NCI-H69 (cell line): ENCODE measurements around the gene TNFRSF19.

ENCODE experiments used
- DNase-seq: peaks from one replicate; lab custom pipeline; 2025; lab: John Stamatoyannopoulos, UW

Gene TNFRSF19

DNA sequence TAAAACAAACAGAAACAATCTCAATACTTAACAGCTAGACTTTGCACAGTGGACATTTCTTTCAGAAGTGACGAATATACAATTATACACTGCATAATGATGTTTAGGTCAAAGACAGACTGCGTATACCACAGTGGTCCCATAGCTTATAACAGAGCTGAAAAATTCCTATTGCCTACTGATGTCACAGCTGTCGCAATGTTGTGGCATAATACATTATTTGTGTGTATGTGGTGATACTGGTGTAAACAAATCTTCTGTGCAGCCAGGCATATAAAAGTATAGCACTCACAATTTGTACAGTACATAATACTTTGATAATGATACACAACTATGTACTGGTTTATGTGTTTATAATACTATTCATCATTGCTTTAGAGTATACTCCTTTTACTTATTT lies 116.7 kb downstream of the TNFRSF19 start:
- no peak for DNase-seq

DNA sequence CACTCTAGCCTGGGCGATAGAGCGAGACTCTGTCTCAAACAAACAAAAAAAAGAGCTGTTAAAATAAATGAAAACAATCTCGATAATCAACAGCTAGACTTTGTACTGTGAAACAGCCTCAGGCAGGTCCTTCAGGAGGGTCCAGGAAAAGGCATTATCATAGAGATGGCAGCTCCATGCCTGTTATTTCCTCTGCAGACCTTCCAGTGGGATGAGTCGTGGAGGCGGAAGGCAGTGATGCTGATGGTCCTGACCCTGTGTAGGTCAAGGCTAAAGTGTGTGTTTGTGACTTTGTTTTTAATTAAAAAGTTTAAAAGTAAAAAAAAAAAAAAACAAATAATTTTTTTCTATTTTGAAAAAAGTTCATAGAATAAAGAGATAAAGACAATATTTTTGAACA lies 117.4 kb downstream of the TNFRSF19 start:
- DNase-seq, result no peak

DNA sequence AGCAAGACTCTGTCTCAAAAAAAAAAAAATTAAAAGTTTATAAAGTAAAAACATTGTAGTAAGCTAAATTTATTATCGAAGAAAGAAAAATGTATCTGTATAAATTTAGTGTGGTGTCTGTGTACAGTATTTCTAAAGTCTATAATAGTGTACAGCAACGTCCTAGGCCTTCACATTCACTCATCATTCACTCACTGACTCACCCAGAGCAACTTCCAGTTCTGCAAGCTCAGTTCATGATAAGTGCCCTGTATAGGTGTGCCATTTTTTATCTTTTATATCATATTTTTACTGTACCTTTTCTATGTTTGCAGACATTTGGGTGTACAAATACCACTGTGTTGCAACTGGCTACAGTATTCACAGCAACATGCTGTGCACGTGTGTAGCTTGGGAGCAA lies 118.1 kb downstream of the TNFRSF19 start:
- DNase-seq, result no peak

DNA sequence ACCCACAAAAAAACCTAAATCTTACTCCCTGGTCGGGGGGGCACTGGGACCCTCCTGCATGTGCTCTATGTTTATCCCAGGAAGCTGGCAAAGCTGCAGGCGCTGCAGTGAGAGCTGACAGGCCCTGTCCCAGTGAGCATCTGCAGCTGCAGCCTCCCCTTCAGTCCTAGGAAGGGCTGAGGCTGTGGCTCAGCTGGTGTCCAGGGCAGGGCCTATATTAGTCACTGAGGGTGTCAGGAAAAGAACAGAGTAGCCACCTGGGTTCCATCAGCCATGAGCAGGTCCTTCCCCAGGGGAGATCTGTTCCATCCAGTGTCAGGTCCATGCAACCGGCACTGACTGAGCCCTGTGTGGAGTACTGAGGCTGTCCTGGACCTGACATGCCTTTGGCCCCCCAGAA lies 120.5 kb downstream of the TNFRSF19 start:
- DNase-seq, result peak; percentile 5

DNA sequence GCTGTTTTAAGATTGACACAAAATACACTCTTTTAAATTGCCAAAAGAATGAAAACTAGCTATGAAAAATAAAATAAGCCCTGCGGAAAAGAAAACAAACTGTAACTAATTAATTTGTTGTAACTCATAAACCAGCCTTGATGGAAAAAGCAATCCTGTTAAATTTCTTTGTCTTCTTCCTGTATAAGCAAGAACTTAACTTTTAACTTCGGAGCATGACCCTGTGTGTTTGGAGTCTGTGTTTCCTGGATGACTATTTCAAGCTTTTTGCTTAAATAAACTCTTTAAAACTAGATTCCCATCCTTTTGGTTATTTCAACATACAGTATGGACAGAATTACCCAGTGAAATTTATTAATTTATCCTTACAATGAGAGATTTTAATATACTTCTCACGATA lies 122.6 kb downstream of the TNFRSF19 start:
- no peak for DNase-seq

DNA sequence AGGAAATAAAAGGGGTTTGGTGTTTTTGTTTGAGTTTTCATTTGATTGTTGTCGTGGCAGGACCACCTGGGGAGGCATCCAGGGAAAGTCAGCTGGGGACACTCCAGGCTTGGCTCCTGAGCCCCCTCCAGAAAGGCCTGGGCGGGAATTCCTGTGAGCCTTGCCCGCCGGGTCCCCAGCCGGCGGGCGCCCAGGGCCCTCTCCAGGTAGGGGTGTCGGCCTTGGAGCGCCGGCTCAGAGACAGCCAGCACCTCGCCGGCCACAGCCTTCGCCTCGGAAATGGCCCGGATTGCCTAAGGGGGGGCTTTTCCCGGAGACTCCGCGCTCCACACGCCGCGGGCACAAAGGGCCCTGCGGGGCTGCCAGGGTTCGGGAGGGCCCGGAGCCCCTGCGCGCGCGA lies 125.0 kb downstream of the TNFRSF19 start:
- DNase-seq, result no peak

DNA sequence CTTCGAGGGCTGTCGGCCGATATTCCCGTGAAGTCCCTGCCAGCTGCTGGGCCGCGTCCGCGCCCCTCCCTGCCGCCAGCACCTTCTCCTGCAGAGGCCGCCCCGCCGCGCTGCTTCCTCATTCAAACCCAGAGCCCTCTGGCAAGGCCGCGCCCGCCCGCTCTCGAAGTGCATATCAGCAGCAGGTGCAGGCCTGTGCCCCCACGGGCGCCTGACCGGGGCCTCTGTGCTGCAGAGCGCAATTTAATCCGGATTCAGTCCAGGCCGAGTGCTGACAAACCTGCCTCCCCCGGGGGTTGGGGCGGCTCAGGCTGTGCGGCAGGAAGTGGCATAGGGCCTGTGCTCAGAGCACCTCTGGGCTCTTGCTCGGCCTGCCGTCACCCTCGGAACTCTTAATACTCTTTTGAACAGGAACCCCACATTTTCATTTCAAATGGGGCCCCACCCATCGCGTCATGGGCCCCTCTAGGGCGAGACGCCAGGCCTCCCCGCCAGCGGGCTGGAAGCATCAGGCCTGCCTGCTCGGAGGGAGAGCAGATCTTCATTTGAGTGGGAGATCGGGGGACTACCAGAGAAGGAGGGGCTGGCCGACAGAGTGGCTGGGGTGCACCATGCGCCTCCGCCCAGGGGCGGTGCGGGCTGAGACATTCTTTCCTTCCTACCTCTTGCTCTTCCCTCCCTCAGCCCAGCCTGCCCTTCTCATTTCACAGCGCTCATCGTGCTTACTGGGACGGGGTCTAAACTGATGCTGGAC lies 125.7 kb downstream of the TNFRSF19 start:
- DNase-seq, result no peak

DNA sequence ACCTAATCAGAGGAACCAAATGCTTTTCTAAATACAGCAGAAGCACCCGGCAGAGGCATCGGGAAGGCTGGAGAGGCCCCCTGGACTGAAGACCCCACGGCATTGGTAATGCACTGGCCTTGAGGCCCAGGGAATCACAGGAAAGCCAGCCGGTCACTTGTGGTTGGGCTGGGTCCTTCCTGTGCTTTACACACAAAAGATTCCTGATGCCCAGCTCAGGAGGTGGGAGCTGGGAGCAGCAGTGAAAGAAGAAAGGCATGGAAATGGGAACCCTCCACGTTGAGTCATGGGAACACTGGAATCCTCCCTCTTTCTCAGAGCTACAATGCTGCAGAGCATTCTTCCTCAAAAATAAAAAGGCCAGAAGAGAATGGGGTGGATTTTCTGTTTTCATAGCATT lies 126.4 kb downstream of the TNFRSF19 start:
- no peak for DNase-seq

DNA sequence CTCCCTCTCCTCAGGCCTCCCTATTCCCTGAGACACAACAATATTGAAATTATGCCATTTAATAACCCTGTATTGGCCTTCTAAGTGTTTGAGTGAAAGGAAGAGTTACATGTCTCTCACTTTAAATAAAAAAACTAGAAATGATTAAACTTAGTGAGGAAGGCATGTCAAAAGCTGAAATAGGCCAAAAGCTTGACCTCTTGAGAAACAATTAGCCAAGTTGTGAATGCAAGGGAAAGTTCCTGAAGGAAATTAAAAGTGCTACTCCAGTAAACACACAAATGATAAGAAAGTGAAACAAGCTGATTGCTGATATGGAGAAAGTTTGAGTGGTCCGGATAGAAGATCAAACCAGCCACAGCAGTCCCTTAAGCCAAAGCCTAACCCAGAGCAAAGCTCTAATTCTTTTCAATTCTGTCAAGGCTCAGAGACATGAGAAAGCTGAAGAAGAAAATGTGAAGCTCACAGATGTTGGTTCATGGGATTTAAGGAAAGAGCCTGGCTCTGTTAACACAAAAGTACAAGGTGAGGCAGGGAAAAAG lies 127.6 kb downstream of the TNFRSF19 start:
- no peak for DNase-seq

DNA sequence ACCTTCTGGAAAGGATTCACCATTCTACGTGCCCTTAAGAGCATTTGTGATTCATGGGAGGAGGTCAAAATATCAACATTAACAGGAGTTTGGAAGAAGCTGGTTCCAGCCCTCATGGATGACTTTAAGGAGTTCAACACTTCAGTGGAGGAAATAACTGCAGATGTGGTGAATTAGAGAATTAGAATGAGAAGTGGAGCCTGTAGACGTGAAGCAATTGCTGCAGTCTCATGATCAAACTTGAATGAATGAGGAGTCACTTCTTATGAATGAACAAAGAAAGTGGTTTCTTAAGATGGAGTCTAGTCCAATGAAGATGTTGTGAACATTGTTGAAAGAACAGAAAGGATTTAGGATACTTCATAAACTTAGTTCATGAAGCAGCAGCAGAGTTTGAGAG lies 129.1 kb downstream of the TNFRSF19 start:
- no peak for DNase-seq

DNA sequence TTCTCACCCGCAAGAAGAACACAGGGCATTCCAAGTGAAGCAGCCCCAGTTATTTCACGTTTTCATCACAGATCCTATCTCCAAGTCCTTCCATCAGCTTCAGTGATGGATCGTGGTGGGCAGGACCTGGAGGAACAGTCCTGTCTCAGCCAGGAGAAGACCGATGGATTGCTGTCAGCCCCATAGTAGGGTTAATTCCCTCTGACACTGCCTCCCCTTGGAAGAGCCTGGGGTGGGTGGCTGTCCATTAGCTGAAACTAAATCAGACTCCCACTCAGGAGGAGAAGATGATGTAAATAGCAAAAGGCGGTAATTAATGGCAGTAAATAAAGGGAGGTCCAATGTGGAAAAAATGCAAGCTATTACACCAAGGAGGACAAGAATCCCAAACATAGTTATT lies 131.0 kb downstream of the TNFRSF19 start:
- no peak for DNase-seq

DNA sequence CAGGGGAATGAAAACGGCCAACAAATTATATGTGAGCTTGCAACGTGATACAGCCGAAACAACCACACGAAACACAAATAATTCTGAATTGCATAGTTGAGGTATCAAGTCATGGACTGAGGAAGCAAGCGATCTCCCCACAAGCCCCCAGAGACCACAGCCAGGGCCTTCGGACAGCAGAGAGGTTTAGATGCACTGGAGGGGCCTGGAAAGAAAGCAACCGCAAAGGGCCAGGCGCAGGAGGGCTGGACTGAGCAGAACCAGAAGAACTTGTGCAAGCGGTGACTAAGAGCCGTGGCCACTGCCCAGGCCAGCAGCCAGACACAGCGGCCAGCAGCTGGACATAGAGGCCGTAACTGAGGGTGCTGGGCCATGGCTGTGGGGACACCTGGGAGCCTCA lies 131.4 kb downstream of the TNFRSF19 start:
- DNase-seq, result no peak

DNA sequence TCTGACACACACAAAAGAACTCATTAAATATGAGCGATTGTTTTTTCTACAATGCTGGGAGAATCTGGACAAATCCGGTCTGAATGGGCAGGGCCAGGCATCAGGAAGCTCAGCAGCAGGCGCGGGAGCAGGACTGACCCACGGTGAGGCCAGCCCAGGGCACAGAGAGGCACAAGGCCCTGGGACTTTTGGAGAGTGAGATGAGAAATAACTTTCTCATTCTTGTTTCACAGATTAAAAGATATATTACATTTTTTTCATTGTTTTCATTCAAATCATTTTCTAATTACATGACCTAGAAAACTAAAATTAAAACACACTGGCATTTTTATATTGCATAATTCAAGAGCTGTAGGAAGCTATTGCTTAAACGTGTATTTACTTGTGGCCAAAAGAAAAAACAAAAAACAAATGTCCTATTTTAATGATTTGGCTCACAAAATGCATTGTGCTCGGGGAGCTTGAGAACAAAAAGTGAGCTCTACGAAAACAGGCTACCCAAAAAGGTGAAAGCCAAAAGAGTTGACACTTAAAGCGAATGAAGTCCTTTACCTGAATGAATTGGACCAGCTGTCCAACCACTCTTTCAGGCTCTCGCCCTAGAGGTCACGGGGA lies 133.1 kb downstream of the TNFRSF19 start:
- peak; percentile 6 for DNase-seq

DNA sequence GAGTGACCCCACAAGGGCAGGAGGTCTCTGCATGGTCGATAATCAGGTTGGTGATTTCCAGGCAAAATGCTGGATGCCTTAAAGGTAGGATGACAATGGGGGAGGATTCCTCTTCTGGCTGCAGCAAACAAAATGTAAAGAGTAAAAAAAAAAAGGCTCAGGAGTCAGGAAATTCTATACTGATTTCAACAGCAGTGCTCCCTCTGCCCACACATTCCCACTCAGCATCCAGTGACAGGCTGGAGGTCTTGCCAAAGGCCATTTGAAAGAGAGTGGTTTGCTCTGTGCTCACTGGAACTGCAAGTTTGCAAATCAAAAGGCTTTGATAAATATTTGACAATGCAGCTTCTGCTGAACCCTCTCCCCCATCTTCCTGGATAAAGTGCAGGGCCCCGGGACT lies 135.4 kb downstream of the TNFRSF19 start:
- no peak for DNase-seq

DNA sequence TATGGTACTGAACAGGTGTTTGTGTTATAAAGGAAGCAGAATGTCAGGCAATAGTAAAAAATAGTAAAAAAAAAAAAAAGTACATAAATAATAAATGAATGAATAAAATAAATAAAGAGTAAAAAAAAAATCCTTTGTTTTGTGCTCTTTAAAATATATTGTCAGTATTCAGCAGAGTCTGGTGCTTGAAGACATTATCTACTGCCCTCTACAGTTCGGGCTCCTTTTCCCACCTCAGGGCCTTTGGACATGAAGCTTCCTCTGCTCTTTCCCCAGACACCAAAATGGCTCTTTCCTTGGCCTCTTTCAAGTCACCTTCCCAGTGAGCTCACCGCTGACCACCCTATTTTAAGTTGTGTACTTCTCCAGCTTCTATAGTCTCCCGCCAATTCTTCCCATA lies 137.5 kb downstream of the TNFRSF19 start:
- DNase-seq, result peak; percentile 38

DNA sequence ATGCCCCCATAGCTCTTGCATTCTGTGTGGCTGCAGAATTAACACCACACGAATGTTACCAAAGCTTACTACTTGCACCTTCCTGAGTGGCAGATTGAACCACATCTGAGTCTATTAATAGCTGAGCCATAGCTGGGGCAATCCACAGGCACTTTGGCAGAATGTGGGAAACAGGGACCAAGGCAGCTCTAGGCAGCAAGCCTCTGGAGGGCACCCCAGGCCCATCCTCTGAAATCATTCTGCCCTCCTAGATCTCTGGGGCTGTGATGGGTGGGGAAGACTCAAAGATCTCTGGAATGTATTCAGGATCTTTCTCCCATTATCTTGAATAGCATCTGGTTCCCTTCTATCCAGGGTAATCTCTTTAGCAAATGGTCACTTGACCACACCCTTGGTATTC lies 139.3 kb downstream of the TNFRSF19 start:
- DNase-seq, result peak; percentile 35

DNA sequence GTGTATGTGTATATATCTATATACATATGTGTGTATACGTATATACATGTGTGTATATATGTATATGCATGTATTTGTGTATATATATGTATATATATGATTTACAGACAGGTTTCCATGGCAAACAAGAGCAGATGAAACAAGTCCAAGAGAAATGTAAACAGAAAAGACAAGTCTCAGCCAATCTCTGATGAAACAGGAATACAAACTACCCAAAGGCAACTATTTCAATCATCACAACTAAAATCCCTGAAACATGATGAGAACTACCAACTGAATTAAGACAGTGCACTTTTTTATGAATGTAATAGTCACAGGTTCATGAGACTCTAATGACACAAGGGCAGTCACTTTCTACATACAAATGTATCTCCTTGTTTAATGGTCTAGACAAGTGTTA lies 140.2 kb downstream of the TNFRSF19 start:
- DNase-seq, result no peak

DNA sequence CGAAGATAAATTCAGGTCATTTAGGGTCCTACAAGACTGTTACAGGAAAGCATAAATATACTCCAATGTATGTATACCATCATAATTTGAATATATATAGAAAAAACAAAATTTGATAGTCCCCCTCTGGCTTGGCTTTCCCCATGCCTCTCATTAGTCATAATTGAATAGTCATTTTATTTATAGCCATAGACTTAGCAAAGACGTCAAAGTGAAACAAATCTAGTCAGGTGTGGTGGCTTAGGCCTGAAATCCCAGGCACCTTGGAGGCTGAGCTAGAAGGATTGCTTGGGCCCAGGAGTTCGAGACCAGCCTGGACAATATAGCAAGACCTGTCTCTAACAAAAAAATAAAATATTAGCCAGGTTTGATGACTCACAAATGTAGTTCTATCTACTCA lies 141.1 kb downstream of the TNFRSF19 start:
- DNase-seq, result no peak

DNA sequence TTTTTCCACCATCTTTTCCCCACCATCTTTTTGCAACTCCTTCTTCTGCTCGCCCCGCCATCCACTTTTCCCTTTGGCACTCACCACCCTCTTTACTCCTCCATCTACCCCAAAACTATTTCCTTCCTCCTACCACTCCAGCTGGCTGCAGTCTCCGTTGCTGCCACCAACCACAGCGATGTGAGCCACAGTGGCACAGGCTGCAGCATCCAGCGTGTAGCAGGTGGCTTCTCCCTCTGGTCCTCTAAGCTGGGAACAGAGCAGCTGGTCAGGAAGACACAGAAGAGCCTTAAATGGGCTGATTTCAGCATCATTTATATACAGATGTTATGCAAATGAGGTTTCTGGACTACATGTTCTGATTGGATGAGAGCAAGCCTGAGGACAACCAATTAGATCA lies 144.5 kb downstream of the TNFRSF19 start:
- no peak for DNase-seq

DNA sequence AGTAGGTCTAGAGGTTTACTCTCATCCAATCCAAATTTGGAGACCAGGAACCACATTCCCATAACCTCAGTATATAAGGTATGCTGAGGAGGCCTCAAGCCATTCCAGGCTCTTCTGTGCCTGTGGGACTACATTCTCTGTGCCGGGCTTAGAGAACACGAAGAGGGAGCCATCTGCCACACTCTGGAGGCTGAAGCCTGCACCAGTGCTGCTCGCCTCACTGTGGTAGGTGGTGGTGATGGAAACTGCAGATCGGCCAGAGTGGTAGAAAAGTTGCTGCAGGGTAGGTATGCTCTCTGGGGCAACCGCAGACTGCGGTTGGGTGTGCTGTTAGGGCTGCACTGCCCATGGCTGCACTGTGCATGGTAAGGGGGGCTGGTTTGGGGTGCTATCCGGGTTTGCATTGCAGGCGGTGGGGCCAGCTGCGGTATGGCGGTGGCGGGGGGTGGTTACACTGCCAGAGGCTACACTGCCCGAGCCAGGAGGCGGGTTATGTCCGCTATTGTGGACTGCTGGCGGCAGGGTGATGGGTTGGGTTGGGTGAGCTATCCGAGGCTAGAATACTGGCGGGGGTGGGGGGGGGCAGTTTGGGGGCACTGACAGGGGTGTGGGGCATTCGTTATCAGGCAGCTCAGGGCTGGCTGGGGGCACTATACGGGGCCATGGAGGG lies 145.0 kb downstream of the TNFRSF19 start:
- DNase-seq, result no peak

DNA sequence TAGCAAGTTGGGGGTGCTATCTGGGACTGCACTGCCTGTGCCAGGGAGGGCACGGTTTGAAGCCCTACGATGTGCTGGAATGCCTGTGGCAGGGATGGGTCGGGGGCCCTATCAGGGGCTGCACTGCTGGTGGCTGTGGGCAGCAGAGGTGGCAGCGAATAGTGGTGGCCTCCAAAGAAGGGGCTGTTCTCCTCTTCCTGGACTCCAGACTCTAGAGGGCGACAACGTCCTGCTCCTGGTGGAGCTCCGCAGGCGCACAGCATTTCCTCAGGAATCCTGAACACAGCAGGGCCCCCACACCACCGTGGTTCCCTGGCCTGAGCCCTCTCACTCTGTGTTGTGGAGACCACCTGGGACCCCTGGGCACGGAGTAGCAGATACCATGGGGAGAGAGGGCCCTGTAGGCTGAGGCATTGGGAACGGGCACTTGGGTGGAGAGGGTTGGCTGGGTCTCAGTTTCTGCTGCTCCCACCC lies 145.6 kb downstream of the TNFRSF19 start:
- peak; percentile 17 for DNase-seq

DNA sequence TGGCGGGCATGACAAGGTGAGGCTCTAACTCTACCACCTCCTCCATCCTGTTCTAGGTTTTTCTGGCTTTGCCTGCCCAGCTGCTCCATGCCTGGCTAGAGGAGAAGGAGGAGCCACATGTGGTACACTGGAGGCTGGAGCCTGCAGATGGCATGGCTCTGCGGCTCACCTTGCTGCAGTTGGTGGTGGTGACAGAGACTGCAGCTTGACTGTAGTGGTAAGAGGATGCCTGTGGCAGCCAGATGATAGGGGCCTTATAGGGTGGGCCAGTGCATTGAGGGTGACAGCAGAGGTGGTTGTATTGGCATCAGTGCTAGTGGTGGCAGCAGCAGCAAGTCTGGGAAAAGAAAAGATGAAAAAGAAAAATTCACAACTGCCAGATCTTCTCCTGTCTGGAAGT lies 146.2 kb downstream of the TNFRSF19 start:
- no peak for DNase-seq

DNA sequence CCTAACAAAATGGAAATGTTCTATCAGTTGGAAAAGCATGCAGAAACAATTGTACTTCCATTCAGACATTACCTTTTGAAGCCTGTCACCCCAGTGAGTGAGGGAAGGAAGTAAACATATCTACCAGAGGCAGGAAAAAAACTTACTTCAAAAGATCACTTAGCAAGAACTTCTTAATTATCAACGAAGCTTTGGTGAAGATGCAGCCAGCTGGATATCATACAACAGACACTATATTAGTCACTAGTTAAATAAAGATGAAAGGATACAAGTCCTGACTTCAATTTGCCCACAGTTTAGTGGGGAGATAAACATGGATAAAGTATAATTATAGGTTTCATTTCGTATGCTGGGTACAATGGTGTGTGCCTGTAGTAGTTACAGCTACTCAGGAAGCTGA lies 148.8 kb downstream of the TNFRSF19 start:
- DNase-seq, result peak; percentile 80
